GM18873 (cell line): ENCODE measurements around the gene RIC1.

Experiments
- ATAC-seq: cut with Tn5 transposase; IDR thresholded peaks from one replicate; pipeline ENCODE4 v1.9.1; 2021; ENCODE audit warnings: mild to moderate bottlenecking, moderate library complexity, moderate number of reproducible peaks; ENCODE audit not compliant: unreplicated experiment, low FRiP score

Gene RIC1

GRCh38 chr9:5820425-5820824 is 191.5 kb downstream of the RIC1 start:
- ATAC-seq: no peak

- no peak for ATAC-seq
These were observed 196.3 kb downstream of the RIC1 start for GRCh38 chr9:5825223-5825622.
